Thoracic aorta (tissue), 2 donors: Measurements from ENCODE around the gene NOL7. TPM values are rescaled to one million over a fixed set of nuclear protein-coding genes. Genes with fewer than 3 reads are reported as not detected.

Experiments used
- ATAC-seq: fragments of 150-250 bp; one replicate; pipeline ENCODE4 v1.8.0; 2017; ENCODE audit warnings: low read depth; ENCODE audit not compliant: insufficient number of reproducible peaks, low FRiP score
- DNase-seq: peaks from one replicate; pipeline ENCODE4 v3.0.0-alpha.2; 2020; ENCODE audit warnings: low spot score
- H3K27ac ChIP-seq, 2 donors: fragments of 200-600 bp; sonication (generic); 1 replicate in 1 of 2; 2 replicates in 1 of 2; pipeline ENCODE4 v1.5.1; 2016; ENCODE audit warnings: mild to moderate bottlenecking in 2 of 2, moderate library complexity in 2 of 2
- H3K27me3 ChIP-seq: fragments of 200-600 bp; sonication (generic); replicated peaks from 2 replicates; pipeline ENCODE4 v1.6.0; 2016; ENCODE audit warnings: mild to moderate bottlenecking; ENCODE audit not compliant: insufficient read depth
- H3K36me3 ChIP-seq: fragments of 200-600 bp; sonication (generic); one replicate; pipeline ENCODE4 v1.5.1; 2016
- H3K4me1 ChIP-seq, 2 donors: fragments of 200-600 bp; sonication (generic); 1 replicate in 1 of 2; 2 replicates in 1 of 2; pipeline versions ENCODE4 v1.5.1 to v1.6.0; 2016; ENCODE audit warnings: low read depth in 2 of 2, mild to moderate bottlenecking in 1 of 2; ENCODE audit not compliant: control insufficient read depth in 1 of 2
- H3K4me3 ChIP-seq: fragments of 200-600 bp; sonication (generic); 2 replicates; pipeline ENCODE4 v1.5.1; 2016; ENCODE audit warnings: mild to moderate bottlenecking
- H3K9me3 ChIP-seq: fragments of 200-600 bp; sonication (generic); 2 replicates; pipeline ENCODE4 v1.5.1; 2016
- CTCF ChIP-seq: fragments of 200-600 bp; sonication (generic); IDR thresholded peaks from one replicate; pipeline ENCODE4 v1.5.1; 2019; ENCODE audit warnings: antibody characterized with exemption
- total RNA-seq, 2 donors: library from RNA; depleted of rRNA; stranded (reverse); fragments of >200 nt; gene quantifications; one replicate each; pipeline versions ENCODE4 v1.1.0 to v1.2.3, GENCODE V29; 2016

The NOL7 gene
- total RNA-seq, 2 donors from 2014 or later, result 75.3 to 96.0 TPM

DNA sequence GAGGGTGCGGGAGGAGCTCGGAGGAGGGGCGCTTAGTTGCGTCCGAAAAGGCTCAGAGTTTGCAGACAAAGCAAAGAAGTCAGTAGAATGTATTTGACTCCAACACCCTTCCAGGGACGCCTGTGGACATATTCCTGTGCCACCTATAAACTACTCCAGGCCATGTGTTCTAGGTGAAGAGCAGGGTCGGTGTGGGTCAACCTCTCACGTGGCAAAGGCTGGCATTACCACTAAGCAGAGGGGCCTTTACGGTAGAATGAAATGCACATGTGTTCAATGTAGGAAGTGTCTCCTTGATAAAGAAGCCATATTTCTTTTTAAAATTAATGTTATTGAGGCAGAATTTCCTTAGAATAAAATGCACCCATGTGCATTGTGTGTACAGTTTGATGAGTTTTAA is 25.3 kb upstream of the NOL7 start:
- Histone ChIP-seq H3K27me3 (no peaks in the 10 kb centered on the region), H3K27ac (no peak overlapping the region), H3K9me3 (no peaks in the 10 kb centered on the region), H3K4me3 (no peak overlapping the region), H3K36me3 (peaks cover 5% of the 10 kb centered on the region), H3K4me1 (no peaks in the 10 kb centered on the region)
- no peak for TF ChIP-seq CTCF
- ATAC-seq, result no peak
- DNase-seq, result no peak

DNA sequence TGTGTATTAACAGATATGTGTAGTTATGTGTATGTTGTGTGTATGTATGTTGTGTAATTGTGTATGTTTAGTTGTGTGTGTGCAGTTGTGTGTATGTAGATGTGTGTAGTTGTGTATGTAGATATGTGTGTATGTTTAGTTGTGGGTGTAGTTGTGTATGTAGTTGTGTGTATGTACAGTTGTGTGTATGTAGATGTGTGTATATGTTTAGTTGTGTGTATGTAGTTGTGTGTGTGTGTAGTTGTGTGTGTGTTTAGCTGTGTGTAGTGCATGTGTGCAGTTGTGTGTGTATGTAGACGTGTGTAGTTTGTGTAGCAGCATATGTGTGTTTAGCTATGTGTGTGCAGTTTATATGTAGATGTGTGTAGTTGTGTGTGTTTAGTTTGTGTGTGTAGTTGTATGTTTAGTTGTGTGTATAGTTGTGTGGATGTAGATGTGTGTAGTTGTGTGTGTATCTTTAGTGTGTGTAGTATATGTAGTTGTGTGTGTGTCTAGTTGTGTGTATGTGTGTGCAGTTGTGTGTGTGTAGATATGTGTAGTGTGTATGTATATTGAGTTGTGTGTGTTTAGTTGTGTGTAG is 24.5 kb upstream of the NOL7 start:
- Histone ChIP-seq H3K27ac (no peak overlapping the region), H3K9me3 (no peaks in the 10 kb centered on the region), H3K4me3 (no peak overlapping the region), H3K27me3 (no peaks in the 10 kb centered on the region), H3K4me1 (no peaks in the 10 kb centered on the region), H3K36me3 (peaks cover 9% of the 10 kb centered on the region)
- no peak for ATAC-seq
- TF ChIP-seq CTCF, result no peak
- DNase-seq, result no peak

DNA sequence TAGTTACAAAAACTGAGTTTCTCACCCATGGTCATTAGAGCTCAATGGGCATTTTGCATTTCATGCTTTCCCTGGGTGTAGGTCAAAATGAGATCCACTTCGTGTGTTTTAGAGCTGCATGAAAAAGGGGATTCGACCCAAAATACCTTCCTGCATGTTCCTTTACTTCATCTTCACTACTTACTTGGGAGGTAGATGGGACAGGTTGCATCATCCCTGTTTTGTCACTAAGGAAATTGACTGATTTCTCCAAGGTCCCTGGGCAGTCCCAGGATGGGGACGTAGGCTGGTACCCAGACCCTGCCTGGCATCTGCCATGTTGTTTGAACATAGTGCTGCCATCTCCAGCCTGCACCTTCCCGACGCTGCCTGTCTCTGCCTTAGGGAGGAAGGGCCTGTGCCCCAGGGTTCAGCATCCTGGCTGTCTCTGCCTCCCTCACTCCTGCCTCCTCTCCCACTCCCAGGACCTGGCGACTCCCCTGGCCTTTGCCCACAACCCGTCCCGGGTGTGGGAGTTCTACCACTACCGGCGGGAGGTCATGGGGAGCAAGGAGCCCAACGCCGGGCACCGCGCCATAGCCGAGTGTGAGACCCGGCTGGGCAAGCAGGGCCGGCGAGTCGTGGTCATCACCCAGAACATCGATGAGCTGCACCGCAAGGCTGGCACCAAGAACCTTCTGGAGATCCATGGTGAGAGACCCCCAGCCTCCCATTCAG is 23.8 kb upstream of the NOL7 start:
- DNase-seq (no peak), ATAC-seq (no peak)
- Histone ChIP-seq H3K27ac (no peak overlapping the region), H3K4me3 (no peak overlapping the region), H3K36me3 (peaks cover 9% of the 10 kb centered on the region), H3K9me3 (no peaks in the 10 kb centered on the region), H3K27me3 (no peaks in the 10 kb centered on the region), H3K4me1 (no peaks in the 10 kb centered on the region)
- TF ChIP-seq CTCF, result no peak

DNA sequence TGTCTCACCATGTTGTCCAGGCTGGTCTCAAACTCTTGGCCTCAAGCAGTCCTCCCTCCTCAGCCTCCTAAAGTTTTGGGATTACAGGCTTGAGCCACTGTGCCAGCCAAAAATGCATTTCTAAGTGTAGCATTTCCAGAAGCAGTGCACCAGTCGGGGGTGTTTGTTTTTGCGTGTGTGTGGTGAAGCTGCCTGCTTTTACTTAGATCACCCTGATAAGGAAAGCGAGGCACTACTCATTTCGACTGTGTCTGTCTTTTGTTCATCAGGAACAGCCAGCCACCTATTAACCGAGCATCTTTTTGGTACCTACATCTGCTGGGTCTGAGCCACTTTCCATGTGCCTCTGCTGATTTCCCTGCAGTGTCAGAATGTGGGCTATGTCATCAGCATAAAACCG is 22.0 kb upstream of the NOL7 start:
- Histone ChIP-seq H3K27me3 (no peaks in the 10 kb centered on the region), H3K4me3 (no peak overlapping the region), H3K27ac (no peak overlapping the region), H3K9me3 (no peaks in the 10 kb centered on the region), H3K4me1 (no peaks in the 10 kb centered on the region), H3K36me3 (peaks cover 4% of the 10 kb centered on the region)
- TF ChIP-seq CTCF, result no peak
- DNase-seq (no peak), ATAC-seq (no peak)

- Histone ChIP-seq H3K27ac (no peak overlapping the region), H3K9me3 (no peaks in the 10 kb centered on the region), H3K27me3 (no peaks in the 10 kb centered on the region), H3K4me3 (no peak overlapping the region), H3K4me1 (no peaks in the 10 kb centered on the region), H3K36me3 (peaks cover 7% of the 10 kb centered on the region)
- DNase-seq, result no peak
- no peak for ATAC-seq
- TF ChIP-seq CTCF, result no peak
Measured at GRCh38 chr6:13593720-13594119, 21.4 kb upstream of the NOL7 start.
